ENCODE measurements around the gene WDR33. TPM values are rescaled to one million over a fixed set of nuclear protein-coding genes. Genes with fewer than 3 reads are reported as not detected.
A peak's percentile ranks its signal among the peaks of the same experiment; 100 is the strongest.

WDR33 gene
- total RNA-seq, 2 donors from 2014 or later = 16.1 to 16.8 TPM

GRCh38 chr2:127670957-127671290 lies 140.0 kb downstream of the WDR33 start:
- no peak for DNase-seq (ENCODE audit: low spot score)
- Histone ChIP-seq H3K36me3 (peaks cover 16% of the 10 kb centered on the region), H3K4me1 (peaks cover 0 to 75% of the 10 kb centered on the region in 2 donors), H3K9me3 (peaks cover 0 to 3% of the 10 kb centered on the region in 2 donors), H3K27me3 (no peaks in the 10 kb centered on the region), H3K27ac (peak overlapping the region; percentile 92 to 98), H3K4me3 (peak overlapping the region in 1 of 2 donors; percentile 88)
- TF ChIP-seq CTCF (IDR thresholded peaks at IDR 0.05) = no peak

GRCh38 chr2:127670055-127670956 lies 140.7 kb downstream of the WDR33 start:
- Histone ChIP-seq H3K36me3 (peaks cover 16% of the 10 kb centered on the region), H3K9me3 (peaks cover 0 to 3% of the 10 kb centered on the region in 2 donors), H3K27ac (peak overlapping the region in 1 of 2 donors; percentile 92), H3K4me1 (peaks cover 0 to 75% of the 10 kb centered on the region in 2 donors), H3K27me3 (no peaks in the 10 kb centered on the region), H3K4me3 (no peak overlapping the region)
- no peak for TF ChIP-seq CTCF (IDR thresholded peaks at IDR 0.05)
- DNase-seq (ENCODE audit: low spot score) = no peak

GRCh38 chr2:127669056-127669455 lies 141.9 kb downstream of the WDR33 start:
- Histone ChIP-seq H3K4me3 (no peak overlapping the region), H3K4me1 (peaks cover 0 to 83% of the 10 kb centered on the region in 2 donors), H3K27ac (peak overlapping the region in 1 of 2 donors; percentile 60), H3K36me3 (peaks cover 16% of the 10 kb centered on the region), H3K27me3 (no peaks in the 10 kb centered on the region), H3K9me3 (peaks cover 0 to 3% of the 10 kb centered on the region in 2 donors)
- no peak for TF ChIP-seq CTCF (IDR thresholded peaks at IDR 0.05)
- DNase-seq (ENCODE audit: low spot score) = no peak

- Histone ChIP-seq H3K27ac (peak overlapping the region; percentile 82 to 88), H3K4me1 (peaks cover 0 to 83% of the 10 kb centered on the region in 2 donors), H3K4me3 (peak overlapping the region in 1 of 2 donors; percentile 40), H3K9me3 (peaks cover 0 to 3% of the 10 kb centered on the region in 2 donors), H3K36me3 (peaks cover 13% of the 10 kb centered on the region), H3K27me3 (no peaks in the 10 kb centered on the region)
- no peak for DNase-seq (ENCODE audit: low spot score)
- TF ChIP-seq CTCF (IDR thresholded peaks at IDR 0.05) = no peak
Observed at GRCh38 chr2:127665267-127665893, 145.6 kb downstream of the WDR33 start.

GRCh38 chr2:127664895-127665225 lies 146.1 kb downstream of the WDR33 start:
- H3K36me3 ChIP-seq = peaks cover 14% of the 10 kb centered on the region
- H3K27me3 ChIP-seq = no peaks in the 10 kb centered on the region
- peak overlapping the region; percentile 24 to 40 for H3K4me3 ChIP-seq
- peak overlapping the region; percentile 82 to 88 for H3K27ac ChIP-seq
- TF ChIP-seq CTCF (IDR thresholded peaks at IDR 0.05) = no peak
- peaks cover 0 to 3% of the 10 kb centered on the region in 2 donors for H3K9me3 ChIP-seq
- no peak for DNase-seq (ENCODE audit: low spot score)
- H3K4me1 ChIP-seq = peaks cover 0 to 84% of the 10 kb centered on the region in 2 donors

Data from right atrium auricular region (tissue), 2 donors.